Measurements from ENCODE around the gene EXTL2. TPM values are rescaled to one million over a fixed set of nuclear protein-coding genes. Genes with fewer than 3 reads are reported as not detected.

Gene EXTL2
- polyA plus RNA-seq, 2 of the 4 experiments (the other 2 are of a cell fraction) = 9.4 to 22.4 TPM

DNA sequence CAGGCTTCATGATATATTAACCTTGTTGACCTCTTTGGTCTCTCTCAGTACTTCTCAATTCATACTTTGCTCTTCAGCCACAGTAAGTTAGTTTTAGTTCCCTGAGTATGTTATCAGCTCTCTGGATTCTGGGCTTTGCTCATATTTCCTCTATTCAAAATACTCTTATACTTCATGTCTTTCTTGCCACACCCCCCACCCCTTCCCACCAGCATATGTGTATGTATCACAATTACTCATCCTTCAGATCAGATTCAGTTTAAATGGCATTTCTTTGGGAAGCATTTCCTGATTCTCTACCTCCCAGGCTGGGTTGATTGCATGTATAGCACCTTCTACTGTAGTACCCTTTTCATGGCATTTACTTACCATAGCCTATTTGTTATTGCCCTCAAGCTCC, 29.6 kb upstream of the EXTL2 start:
- CTCF ChIA-PET = interaction anchor here (0.6 to 1.4 kb wide), 2 partner anchors 34 to 364 kb away, joined by 3 read pairs; no protein-coding TSS in a partner anchor
- DNase-seq (ENCODE audit: low read depth in 1 of 2, low spot score in 1 of 2) (no peak), FAIRE-seq (no peak), ATAC-seq (no peak)
- POLR2A ChIA-PET = no interaction called here
- Histone ChIP-seq H3K27ac (no peak overlapping the region), H3K4me1 (no peaks in the 10 kb centered on the region), H3K4me2 (no peak overlapping the region), H3K9me3 (no peaks in the 10 kb centered on the region), H3K4me3 (no peak overlapping the region)
- TF ChIP-seq FOSB (CRISPR knock-in tag; IDR thresholded peaks at IDR 0.05) = no peak
- TF ChIP-seq NPAS2 (CRISPR knock-in tag; IDR thresholded peaks at IDR 0.05; ENCODE audit: borderline replicate concordance) = no peak
- TF ChIP-seq FOSL2 (IDR thresholded peaks at IDR 0.05) = no peak
- no peak for TF ChIP-seq FOSL2 (CRISPR knock-in tag; IDR thresholded peaks at IDR 0.05)
- no peak for TF ChIP-seq CHD2 (IDR thresholded peaks at IDR 0.05; ENCODE audit: low read length, partially characterized antibody)
- TF ChIP-seq FOXS1 (CRISPR knock-in tag; IDR thresholded peaks at IDR 0.05) = no peak
- TF ChIP-seq RFX5 (IDR thresholded peaks at IDR 0.05) = no peak
- TF ChIP-seq, protein P1, sequence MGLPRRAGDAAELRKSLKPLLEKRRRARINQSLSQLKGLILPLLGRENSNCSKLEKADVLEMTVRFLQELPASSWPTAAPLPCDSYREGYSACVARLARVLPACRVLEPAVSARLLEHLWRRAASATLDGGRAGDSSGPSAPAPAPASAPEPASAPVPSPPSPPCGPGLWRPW (IDR thresholded peaks at IDR 0.05) = no peak
- TF ChIP-seq HOXA7 (CRISPR knock-in tag; IDR thresholded peaks at IDR 0.05) = no peak
- no peak for TF ChIP-seq HOXB5 (CRISPR knock-in tag; IDR thresholded peaks at IDR 0.05)

DNA sequence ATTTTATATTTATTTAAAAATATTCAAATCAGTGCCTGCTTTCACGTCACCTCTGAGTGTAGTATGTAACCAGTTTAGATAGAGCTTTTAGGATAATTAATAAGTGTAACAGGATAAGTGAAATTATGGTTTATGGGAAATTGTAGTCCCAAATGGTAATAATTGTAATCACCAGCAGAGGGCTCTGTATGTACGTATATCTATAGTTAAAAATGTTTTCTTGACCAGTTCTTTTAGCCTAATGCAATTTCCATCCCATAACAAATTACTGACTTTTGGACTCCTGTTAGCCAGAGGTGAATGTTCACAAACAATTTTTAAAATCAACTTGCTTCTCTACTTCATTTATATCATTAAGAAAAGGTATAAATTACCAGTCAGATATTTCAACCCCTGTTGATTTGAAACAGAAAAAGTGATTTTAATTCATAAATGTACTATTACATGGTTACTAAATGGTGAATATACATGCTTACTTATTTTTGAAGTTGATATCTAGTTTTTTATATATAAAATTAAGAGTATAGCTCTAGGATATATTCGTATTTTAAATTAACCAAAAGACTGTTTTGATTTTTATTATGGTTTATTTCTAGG, 26.6 kb upstream of the EXTL2 start:
- H3K4me1 ChIP-seq = no peaks in the 10 kb centered on the region
- no peak overlapping the region for H3K4me2 ChIP-seq
- H3K4me3 ChIP-seq = no peak overlapping the region
- WGBS (ENCODE audit: missing lambda C conversion rate) = 33% methylated on average over 3 of the region's 3 CpGs
- ChIA-PET POLR2A (no interaction called here), CTCF (interaction anchor here (0.6 to 3.2 kb wide), 6 partner anchors 298 to 394 kb away, joined by 3 to 15 read pairs (median 4); no protein-coding TSS in a partner anchor)
- no peaks in the 10 kb centered on the region for H3K9me3 ChIP-seq
- ATAC-seq (no peak), FAIRE-seq (no peak), DNase-seq (ENCODE audit: low read depth in 1 of 2, low spot score in 1 of 2) (peak; percentile 1 to 45)
- TF ChIP-seq TP53 (CRISPR knock-in tag; IDR thresholded peaks at IDR 0.05) (no peak), SMC3 (IDR thresholded peaks at IDR 0.05) (peak; percentile 64), TFCP2L1 (CRISPR knock-in tag; IDR thresholded peaks at IDR 0.05) (no peak), MAZ (IDR thresholded peaks at IDR 0.05; ENCODE audit: borderline replicate concordance, low read depth, low read length) (no peak), RAD21 (conservative IDR thresholded peaks at IDR 0.05 in 1 of 2, IDR thresholded peaks at IDR 0.05 in 1 of 2) (peak; percentile 46 to 67), HOXB13 (CRISPR knock-in tag; IDR thresholded peaks at IDR 0.05; ENCODE audit: low read depth) (no peak), RFX5 (IDR thresholded peaks at IDR 0.05) (no peak)
- TF ChIP-seq, protein P2, sequence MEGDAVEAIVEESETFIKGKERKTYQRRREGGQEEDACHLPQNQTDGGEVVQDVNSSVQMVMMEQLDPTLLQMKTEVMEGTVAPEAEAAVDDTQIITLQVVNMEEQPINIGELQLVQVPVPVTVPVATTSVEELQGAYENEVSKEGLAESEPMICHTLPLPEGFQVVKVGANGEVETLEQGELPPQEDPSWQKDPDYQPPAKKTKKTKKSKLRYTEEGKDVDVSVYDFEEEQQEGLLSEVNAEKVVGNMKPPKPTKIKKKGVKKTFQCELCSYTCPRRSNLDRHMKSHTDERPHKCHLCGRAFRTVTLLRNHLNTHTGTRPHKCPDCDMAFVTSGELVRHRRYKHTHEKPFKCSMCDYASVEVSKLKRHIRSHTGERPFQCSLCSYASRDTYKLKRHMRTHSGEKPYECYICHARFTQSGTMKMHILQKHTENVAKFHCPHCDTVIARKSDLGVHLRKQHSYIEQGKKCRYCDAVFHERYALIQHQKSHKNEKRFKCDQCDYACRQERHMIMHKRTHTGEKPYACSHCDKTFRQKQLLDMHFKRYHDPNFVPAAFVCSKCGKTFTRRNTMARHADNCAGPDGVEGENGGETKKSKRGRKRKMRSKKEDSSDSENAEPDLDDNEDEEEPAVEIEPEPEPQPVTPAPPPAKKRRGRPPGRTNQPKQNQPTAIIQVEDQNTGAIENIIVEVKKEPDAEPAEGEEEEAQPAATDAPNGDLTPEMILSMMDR (IDR thresholded peaks at IDR 0.05) = peak; percentile 65
- H3K27ac ChIP-seq = no peak overlapping the region

DNA sequence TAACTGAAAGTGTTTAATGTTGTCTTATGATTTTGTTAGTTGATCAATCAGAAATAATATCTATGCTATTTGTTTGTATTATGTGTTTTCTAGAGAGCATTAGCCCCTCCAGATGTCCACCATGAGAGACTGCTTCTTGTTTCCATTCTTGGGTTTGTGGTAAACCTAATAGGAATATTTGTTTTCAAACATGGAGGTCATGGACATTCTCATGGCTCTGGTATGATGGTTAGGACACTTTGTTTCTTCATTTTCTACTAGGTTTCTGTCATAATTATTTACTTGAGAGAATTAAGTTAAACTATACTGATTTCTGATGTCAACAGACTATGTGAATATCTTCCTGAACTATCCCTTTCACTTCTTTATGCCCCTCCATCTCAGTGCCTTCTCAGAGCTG, 17.4 kb upstream of the EXTL2 start:
- Histone ChIP-seq H3K27ac (no peak overlapping the region), H3K4me2 (no peak overlapping the region), H3K4me3 (no peak overlapping the region), H3K4me1 (no peaks in the 10 kb centered on the region), H3K9me3 (no peaks in the 10 kb centered on the region)
- DNase-seq (ENCODE audit: low read depth in 1 of 2, low spot score in 1 of 2) (no peak), FAIRE-seq (no peak), ATAC-seq (no peak)
- ChIA-PET CTCF (interaction anchor here (0.6 to 2.0 kb wide), 2 partner anchors 374 to 376 kb away, joined by 3 to 6 read pairs; no protein-coding TSS in a partner anchor), POLR2A (no interaction called here)
- no peak for TF ChIP-seq POLR2AphosphoS2 (conservative IDR thresholded peaks at IDR 0.05; ENCODE audit: low read length)
- no peak for TF ChIP-seq GATA3 (IDR thresholded peaks at IDR 0.05; ENCODE audit: borderline replicate concordance)
- no peak for TF ChIP-seq CBX8 (IDR thresholded peaks at IDR 0.05)
- TF ChIP-seq HOXB5 (CRISPR knock-in tag; IDR thresholded peaks at IDR 0.05) = no peak
- TF ChIP-seq, protein P3, sequence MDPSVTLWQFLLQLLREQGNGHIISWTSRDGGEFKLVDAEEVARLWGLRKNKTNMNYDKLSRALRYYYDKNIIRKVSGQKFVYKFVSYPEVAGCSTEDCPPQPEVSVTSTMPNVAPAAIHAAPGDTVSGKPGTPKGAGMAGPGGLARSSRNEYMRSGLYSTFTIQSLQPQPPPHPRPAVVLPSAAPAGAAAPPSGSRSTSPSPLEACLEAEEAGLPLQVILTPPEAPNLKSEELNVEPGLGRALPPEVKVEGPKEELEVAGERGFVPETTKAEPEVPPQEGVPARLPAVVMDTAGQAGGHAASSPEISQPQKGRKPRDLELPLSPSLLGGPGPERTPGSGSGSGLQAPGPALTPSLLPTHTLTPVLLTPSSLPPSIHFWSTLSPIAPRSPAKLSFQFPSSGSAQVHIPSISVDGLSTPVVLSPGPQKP (IDR thresholded peaks at IDR 0.05; ENCODE audit: low read depth, low read length) = no peak
- TF ChIP-seq, protein P2 (IDR thresholded peaks at IDR 0.05) = no peak
- TF ChIP-seq TP53 (CRISPR knock-in tag; IDR thresholded peaks at IDR 0.05) = no peak
- no peak for TF ChIP-seq EHMT2 (IDR thresholded peaks at IDR 0.05; ENCODE audit: low read depth)
- TF ChIP-seq KDM5A (IDR thresholded peaks at IDR 0.05) = no peak
- TF ChIP-seq, protein P4, sequence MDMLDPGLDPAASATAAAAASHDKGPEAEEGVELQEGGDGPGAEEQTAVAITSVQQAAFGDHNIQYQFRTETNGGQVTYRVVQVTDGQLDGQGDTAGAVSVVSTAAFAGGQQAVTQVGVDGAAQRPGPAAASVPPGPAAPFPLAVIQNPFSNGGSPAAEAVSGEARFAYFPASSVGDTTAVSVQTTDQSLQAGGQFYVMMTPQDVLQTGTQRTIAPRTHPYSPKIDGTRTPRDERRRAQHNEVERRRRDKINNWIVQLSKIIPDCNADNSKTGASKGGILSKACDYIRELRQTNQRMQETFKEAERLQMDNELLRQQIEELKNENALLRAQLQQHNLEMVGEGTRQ (IDR thresholded peaks at IDR 0.05) = no peak
